Smooth muscle cell (in vitro differentiated cells): ENCODE results near the gene CFAP65. TPM values are rescaled to one million over a fixed set of nuclear protein-coding genes. Genes with fewer than 3 reads are reported as not detected.
A peak's percentile ranks its signal among the peaks of the same experiment; 100 is the strongest.

Source experiments
- DNase-seq: peaks from one replicate; lab custom pipeline; 2025; ENCODE audit not compliant: unreplicated experiment; lab: John Stamatoyannopoulos, UW
- H2AFZ ChIP-seq: fragments of 200-600 bp; sonication (generic); 2 replicates; pipeline ENCODE4 v1.6.0; 2016; ENCODE audit warnings: antibody characterized with exemption, low read depth, mild to moderate bottlenecking
- H3F3A ChIP-seq: fragments of 200-600 bp; sonication (generic); 2 replicates; pipeline ENCODE4 v1.6.0; 2017; ENCODE audit warnings: antibody characterized with exemption, low read depth
- H3K27ac ChIP-seq: fragments of 200-600 bp; sonication (generic); 2 replicates; pipeline ENCODE4 v1.5.1; 2016; ENCODE audit warnings: low read depth, mild to moderate bottlenecking
- H3K27me3 ChIP-seq: fragments of 200-600 bp; sonication (generic); 2 replicates; pipeline ENCODE4 v1.6.1; 2016; ENCODE audit warnings: low read depth, mild to moderate bottlenecking
- H3K36me3 ChIP-seq: fragments of 200-600 bp; sonication (generic); 2 replicates; pipeline ENCODE4 v1.5.1; 2016; ENCODE audit warnings: low read depth
- H3K4me1 ChIP-seq: fragments of 200-600 bp; sonication (generic); 2 replicates; pipeline ENCODE4 v1.5.1; 2016; ENCODE audit warnings: low read depth
- H3K4me2 ChIP-seq: fragments of 200-600 bp; sonication (generic); 2 replicates; pipeline ENCODE4 v1.6.0; 2016; ENCODE audit warnings: mild to moderate bottlenecking
- H3K4me3 ChIP-seq: fragments of 200-600 bp; sonication (generic); 2 replicates; pipeline ENCODE4 v1.5.1; 2016; ENCODE audit warnings: mild to moderate bottlenecking
- H3K79me2 ChIP-seq: fragments of 200-600 bp; sonication (generic); 2 replicates; pipeline ENCODE4 v1.6.0; 2016; ENCODE audit warnings: low read depth, mild to moderate bottlenecking
- H3K9ac ChIP-seq: fragments of 200-600 bp; sonication (generic); 2 replicates; pipeline ENCODE4 v1.6.0; 2016; ENCODE audit warnings: low read depth
- H3K9me3 ChIP-seq: fragments of 200-600 bp; sonication (generic); replicated peaks from 2 replicates; pipeline ENCODE4 v1.5.1; 2016; ENCODE audit warnings: low read depth
- H4K20me1 ChIP-seq: fragments of 200-600 bp; sonication (generic); 2 replicates; pipeline ENCODE4 v1.6.0; 2016; ENCODE audit warnings: low read depth
- CTCF ChIP-seq: fragments of 200-600 bp; sonication (generic); IDR thresholded peaks from 2 replicates; pipeline ENCODE4 v1.5.1; 2017; ENCODE audit warnings: borderline replicate concordance, mild to moderate bottlenecking, antibody characterized with exemption; ENCODE audit not compliant: insufficient read depth, poor library complexity, severe bottlenecking
- WGBS: methylation state at CpG from one replicate; pipeline ENCODE4 v1.1.7; 2016; ENCODE audit warnings: low lambda C conversion rate; 5-methylcytosine and 5-hydroxymethylcytosine counted together
- polyA plus RNA-seq: library from polyadenylated mRNA; unstranded; fragments of >200 nt; fragmentation: Nextera tagmentation; extraction: Ambion mirVana; gene quantifications from 2 replicates; pipeline ENCODE4 v1.2.1, GENCODE V29; 2016
- total RNA-seq: library from RNA; depleted of rRNA; stranded (reverse); fragments of >200 nt; gene quantifications from 2 replicates; pipeline ENCODE4 v1.2.3, GENCODE V29; 2014

Gene CFAP65
- total RNA-seq, result not detected in 2 replicates
- polyA plus RNA-seq, result not detected in 2 replicates

- H3K36me3 ChIP-seq, result no peaks in the 10 kb centered on the region
- no peaks in the 10 kb centered on the region for H3K79me2 ChIP-seq
- no peak for DNase-seq
- 6% methylated on average over 21 of the region's 21 CpGs for WGBS
- H3K9ac ChIP-seq, result no peak within 1 kb of the TSS
- peak within 1 kb of the TSS; percentile 81 for H3K4me2 ChIP-seq
- H4K20me1 ChIP-seq, result no peaks in the 10 kb centered on the region
- no peaks in the 10 kb centered on the region for H3K9me3 ChIP-seq
- no peaks in the 10 kb centered on the region for H3F3A ChIP-seq
- H3K27me3 ChIP-seq, result peaks cover 68% of the 10 kb centered on the region
- no peak within 1 kb of the TSS for H2AFZ ChIP-seq
- peak within 1 kb of the TSS; percentile 39 for H3K4me3 ChIP-seq
- H3K4me1 ChIP-seq, result no peaks in the 10 kb centered on the region
- TF ChIP-seq CTCF, result no peak
- no peak within 1 kb of the TSS for H3K27ac ChIP-seq
Measured at GRCh38 chr2:219041252-219041651, at the start of gene CFAP65. Gene CFAP65 (minus strand): TSS chr2:219041516. CDS start chr2:219039048, 2,468 bp downstream.

- no peaks in the 10 kb centered on the region for H4K20me1 ChIP-seq
- no peaks in the 10 kb centered on the region for H3K79me2 ChIP-seq
- H3K9me3 ChIP-seq, result no peaks in the 10 kb centered on the region
- H3F3A ChIP-seq, result no peaks in the 10 kb centered on the region
- no peaks in the 10 kb centered on the region for H3K4me1 ChIP-seq
- TF ChIP-seq CTCF, result no peak
- no peak overlapping the region for H3K27ac ChIP-seq
- no peak overlapping the region for H3K4me3 ChIP-seq
- H3K9ac ChIP-seq, result no peak overlapping the region
- no peak overlapping the region for H3K4me2 ChIP-seq
- H2AFZ ChIP-seq, result no peak overlapping the region
- no peak for DNase-seq
- no peaks in the 10 kb centered on the region for H3K36me3 ChIP-seq
- 83% methylated on average over 4 of the region's 4 CpGs for WGBS
- H3K27me3 ChIP-seq, result no peaks in the 10 kb centered on the region
Measured at GRCh38 chr2:219090436-219091299, 49.4 kb upstream of the CFAP65 start.

- Histone ChIP-seq H4K20me1 (no peaks in the 10 kb centered on the region), H3F3A (no peaks in the 10 kb centered on the region), H3K79me2 (no peaks in the 10 kb centered on the region), H3K9ac (no peak overlapping the region), H3K27me3 (no peaks in the 10 kb centered on the region), H2AFZ (no peak overlapping the region), H3K36me3 (no peaks in the 10 kb centered on the region), H3K9me3 (no peaks in the 10 kb centered on the region), H3K4me3 (no peak overlapping the region), H3K4me1 (no peaks in the 10 kb centered on the region), H3K27ac (no peak overlapping the region), H3K4me2 (no peak overlapping the region)
- 98% methylated on average over 4 of the region's 4 CpGs for WGBS
- no peak for TF ChIP-seq CTCF
- DNase-seq, result no peak
Measured at GRCh38 chr2:219089330-219089729, 48.0 kb upstream of the CFAP65 start.

- Histone ChIP-seq H3K27me3 (peaks cover 4% of the 10 kb centered on the region), H3F3A (no peaks in the 10 kb centered on the region), H3K36me3 (no peaks in the 10 kb centered on the region), H2AFZ (no peak overlapping the region), H3K4me3 (no peak overlapping the region), H3K4me2 (no peak overlapping the region), H4K20me1 (peaks cover 3% of the 10 kb centered on the region), H3K4me1 (no peaks in the 10 kb centered on the region), H3K27ac (no peak overlapping the region), H3K9me3 (no peaks in the 10 kb centered on the region), H3K9ac (no peak overlapping the region), H3K79me2 (no peaks in the 10 kb centered on the region)
- TF ChIP-seq CTCF, result no peak
- DNase-seq, result no peak
- 98% methylated on average over 1 of the region's 1 CpG for WGBS
Measured at GRCh38 chr2:219087848-219088247, 46.5 kb upstream of the CFAP65 start.
